ENCODE results near the gene QRFP.

GRCh38 chr9:130845901-130846481 is 50.6 kb downstream of the QRFP start:
- TF ChIP-seq ZNF169 (tag by site-specific recombination; IDR thresholded peaks at IDR 0.05) = no peak
- no peak for TF ChIP-seq ZNF184 (tag by site-specific recombination; IDR thresholded peaks at IDR 0.05)
- TF ChIP-seq ZNF114 (tag by site-specific recombination; IDR thresholded peaks at IDR 0.05) = no peak

All from HEK293 (cell line).